ENCODE data around the gene MCF2L.

The MCF2L gene

GRCh38 chr13:113146750-113147149 is 177.7 kb downstream of the MCF2L start:
- DNase-seq (ENCODE audit: low spot score): no peak

- no peak for DNase-seq (ENCODE audit: low spot score)
Measured at GRCh38 chr13:113147206-113147605, 178.2 kb downstream of the MCF2L start.

GRCh38 chr13:113148407-113148806 is 179.4 kb downstream of the MCF2L start:
- DNase-seq (ENCODE audit: low spot score): no peak

GRCh38 chr13:113148940-113149503 is 180.0 kb downstream of the MCF2L start:
- DNase-seq (ENCODE audit: low spot score): no peak
